H1 (cell line): ENCODE results near the gene RNU6-1. TPM values are rescaled to one million over a fixed set of nuclear protein-coding genes. Genes with fewer than 3 reads are reported as not detected.

ENCODE experiments used
- ASH2L ChIP-seq: fragments of 200-600, 300-600 bp; sonication (generic); IDR thresholded peaks from one replicate; pipeline ENCODE4 v1.7.1; 2017; ENCODE audit warnings: low read length
- CTBP2 ChIP-seq: IDR thresholded peaks from 2 replicates; pipeline ENCODE4 v1.7.0; 2011; ENCODE audit warnings: borderline replicate concordance, mild to moderate bottlenecking, moderate library complexity, mixed read lengths, low read length; ENCODE audit not compliant: insufficient read depth, insufficient read length
- GTF2F1 ChIP-seq: IDR thresholded peaks from 2 replicates; pipeline ENCODE4 v1.6.1; 2012; ENCODE audit warnings: low read depth, low read length, improper control_type of control experiment, borderline replicate concordance
- TAF7 ChIP-seq: optimal IDR thresholded peaks from 2 replicates; pipeline ENCODE3; 2011; ENCODE audit warnings: low read depth, mild to moderate bottlenecking, inconsistent platforms, low read length, moderate library complexity, borderline replicate concordance
- polyA plus RNA-seq, 7 experiments: library from polyadenylated mRNA; depleted of rRNA in 3 of 7; stranded (reverse) in 5 of 7; unstranded in 2 of 7; fragments of >200 nt in 5 of 7; fragments of 200-250 nt in 2 of 7; gene quantifications; 1 replicate in 5 of 7; 2 replicates in 1 of 7; 4 replicates in 1 of 7; pipeline versions ENCODE4 v1.2.1 to v1.2.3, GENCODE V29; 2011 to 2013; ENCODE audit warnings: missing spikeins in 2 of 7, mixed read lengths in 2 of 7
- total RNA-seq: library from RNA; stranded (reverse); fragmentation: NEBNext Ultra II Directional; extraction: Animal tissue kit (Norgen Biotek cat#: 25700); gene quantifications from 2 replicates; pipeline ENCODE4 v1.2.1, GENCODE V29; 2021

Gene RNU6-1
- total and polyA plus RNA-seq, 2 of the 8 experiments (the other 6 are each of a cell fraction or from before 2014, with no cell fraction given): not detected

DNA sequence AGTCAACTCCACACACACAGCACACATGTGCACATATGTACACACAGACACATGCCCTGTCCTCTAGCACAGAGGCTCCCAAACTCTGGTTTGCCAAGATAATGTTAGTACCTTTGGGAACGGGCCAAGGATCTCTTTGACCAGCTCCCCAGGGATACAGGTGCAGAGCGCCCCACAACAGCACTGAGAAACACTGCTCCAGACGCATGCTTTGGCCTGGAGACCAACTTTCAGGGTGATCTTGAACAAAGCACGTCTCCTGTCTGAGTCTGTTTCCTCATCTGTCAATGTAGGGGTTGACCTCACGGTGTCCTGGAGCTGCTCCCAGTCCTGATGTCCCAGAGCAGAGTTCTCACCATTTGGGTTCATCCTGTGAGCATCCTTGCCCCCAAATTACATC is 30.4 kb downstream of the RNU6-1 start (continued):
- no peak for TF ChIP-seq TAF7
- TF ChIP-seq ASH2L: no peak
- TF ChIP-seq CTBP2: no peak
- TF ChIP-seq GTF2F1: no peak
